Endothelial cell of umbilical vein (primary cell): Measurements from ENCODE around the gene CENPW.

Experiments
- EZH2 ChIP-seq: IDR thresholded peaks from 2 replicates; pipeline ENCODE4 v1.6.1; 2012; ENCODE audit warnings: borderline replicate concordance, low read depth, mild to moderate bottlenecking, moderate library complexity, low read length, inconsistent platforms; ENCODE audit not compliant: severe bottlenecking
- POLR2A ChIP-seq: IDR thresholded peaks from 2 replicates; pipeline ENCODE4 v1.6.1; 2012; ENCODE audit warnings: low read depth, mild to moderate bottlenecking, control low read depth, low read length
- POLR2AphosphoS5 ChIP-seq: IDR thresholded peaks from 2 replicates; pipeline ENCODE4 v1.6.1; 2012; ENCODE audit warnings: low read depth, mild to moderate bottlenecking, control low read depth, low read length, moderate library complexity; ENCODE audit not compliant: insufficient read depth
- TF ChIP-seq, protein P1 (sequence below), 2 donors: IDR thresholded peaks; 1 replicate in 1 of 2; 2 replicates in 1 of 2; pipeline ENCODE4 v1.5.1; 2011; ENCODE audit warnings: low read length in 2 of 2, mild to moderate bottlenecking in 2 of 2, moderate library complexity in 2 of 2, control low read depth in 1 of 2, inconsistent platforms in 1 of 2, low read depth in 1 of 2; ENCODE audit not compliant: insufficient read depth in 1 of 2; ENCODE audit errors: extremely low read depth in 1 of 2
- TF ChIP-seq, protein P2 (sequence below): IDR thresholded peaks from 2 replicates; pipeline ENCODE4 v1.6.1; 2011; ENCODE audit not compliant: insufficient read depth, insufficient read length

DNA sequence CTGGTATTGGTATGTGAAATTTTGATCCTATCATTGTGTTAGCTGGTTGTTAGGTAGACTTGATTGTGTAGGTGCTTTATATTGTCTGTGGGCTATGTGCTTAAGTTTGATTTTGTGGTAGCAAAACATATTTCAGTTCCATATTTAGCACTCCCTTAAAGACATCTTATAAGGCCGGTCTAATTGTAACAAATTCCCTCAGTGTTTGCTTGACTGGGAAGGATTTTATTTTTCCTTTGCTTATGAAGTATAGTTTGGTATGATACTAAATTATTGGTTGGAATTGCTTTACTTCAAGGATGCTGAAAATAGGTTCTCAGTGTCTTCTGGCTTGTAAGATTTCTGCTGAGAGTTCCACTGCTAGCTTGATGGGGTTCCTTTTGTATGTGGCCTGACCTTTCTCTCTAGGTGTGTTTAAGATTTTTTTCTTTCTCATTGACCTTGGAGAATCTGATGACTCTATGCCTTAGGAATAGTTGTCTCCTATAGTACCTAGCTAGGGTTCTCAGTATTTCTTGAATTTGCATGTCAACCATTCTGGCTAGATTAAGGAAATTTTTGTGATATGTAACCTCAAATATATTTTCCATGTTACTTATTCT lies 20.1 kb downstream of the CENPW start:
- TF ChIP-seq, protein P1, sequence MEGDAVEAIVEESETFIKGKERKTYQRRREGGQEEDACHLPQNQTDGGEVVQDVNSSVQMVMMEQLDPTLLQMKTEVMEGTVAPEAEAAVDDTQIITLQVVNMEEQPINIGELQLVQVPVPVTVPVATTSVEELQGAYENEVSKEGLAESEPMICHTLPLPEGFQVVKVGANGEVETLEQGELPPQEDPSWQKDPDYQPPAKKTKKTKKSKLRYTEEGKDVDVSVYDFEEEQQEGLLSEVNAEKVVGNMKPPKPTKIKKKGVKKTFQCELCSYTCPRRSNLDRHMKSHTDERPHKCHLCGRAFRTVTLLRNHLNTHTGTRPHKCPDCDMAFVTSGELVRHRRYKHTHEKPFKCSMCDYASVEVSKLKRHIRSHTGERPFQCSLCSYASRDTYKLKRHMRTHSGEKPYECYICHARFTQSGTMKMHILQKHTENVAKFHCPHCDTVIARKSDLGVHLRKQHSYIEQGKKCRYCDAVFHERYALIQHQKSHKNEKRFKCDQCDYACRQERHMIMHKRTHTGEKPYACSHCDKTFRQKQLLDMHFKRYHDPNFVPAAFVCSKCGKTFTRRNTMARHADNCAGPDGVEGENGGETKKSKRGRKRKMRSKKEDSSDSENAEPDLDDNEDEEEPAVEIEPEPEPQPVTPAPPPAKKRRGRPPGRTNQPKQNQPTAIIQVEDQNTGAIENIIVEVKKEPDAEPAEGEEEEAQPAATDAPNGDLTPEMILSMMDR (IDR thresholded peaks at IDR 0.05; ENCODE audit: extremely low read depth in 1 of 2, insufficient read depth in 1 of 2, low read depth in 1 of 2, low read length in 2 of 2): no peak
- TF ChIP-seq POLR2AphosphoS5: no peak
- no peak for TF ChIP-seq EZH2
- no peak for TF ChIP-seq POLR2A
- TF ChIP-seq, protein P2, sequence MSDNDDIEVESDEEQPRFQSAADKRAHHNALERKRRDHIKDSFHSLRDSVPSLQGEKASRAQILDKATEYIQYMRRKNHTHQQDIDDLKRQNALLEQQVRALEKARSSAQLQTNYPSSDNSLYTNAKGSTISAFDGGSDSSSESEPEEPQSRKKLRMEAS: no peak
